ENCODE measurements around the gene PAPLN. TPM values are rescaled to one million over a fixed set of nuclear protein-coding genes. Genes with fewer than 3 reads are reported as not detected.

Gene PAPLN
- total RNA-seq, 1 donor from 2014 or later, result 1.2 TPM

DNA sequence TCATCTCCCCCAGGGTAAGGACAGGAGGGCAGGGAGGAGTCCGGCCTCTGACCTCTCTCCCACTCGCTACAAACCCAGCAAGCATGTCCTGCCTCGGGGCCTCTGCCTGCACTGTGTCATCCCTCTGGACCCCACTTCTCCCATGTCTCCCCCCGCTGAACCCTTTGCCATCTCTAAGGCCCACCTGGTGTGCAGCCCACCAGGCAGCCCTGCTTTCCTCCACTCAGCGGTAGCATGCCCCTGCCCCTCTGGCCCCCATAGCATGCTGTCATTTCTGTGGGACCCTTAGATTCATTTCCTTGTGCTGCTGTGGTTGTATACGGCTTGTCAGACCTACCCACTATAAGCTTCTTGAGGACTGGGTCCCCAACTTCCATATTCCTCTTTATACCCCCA, 17.7 kb downstream of the PAPLN start:
- Histone ChIP-seq H3K4me3 (no peak overlapping the region), H3K9me3 (replicated peaks) (no peaks in the 10 kb centered on the region), H3K36me3 (no peaks in the 10 kb centered on the region), H3K27ac (replicated peaks) (no peak overlapping the region), H3K27me3 (ENCODE audit: low read depth) (no peaks in the 10 kb centered on the region), H3K4me1 (no peaks in the 10 kb centered on the region)
- TF ChIP-seq, protein P1, sequence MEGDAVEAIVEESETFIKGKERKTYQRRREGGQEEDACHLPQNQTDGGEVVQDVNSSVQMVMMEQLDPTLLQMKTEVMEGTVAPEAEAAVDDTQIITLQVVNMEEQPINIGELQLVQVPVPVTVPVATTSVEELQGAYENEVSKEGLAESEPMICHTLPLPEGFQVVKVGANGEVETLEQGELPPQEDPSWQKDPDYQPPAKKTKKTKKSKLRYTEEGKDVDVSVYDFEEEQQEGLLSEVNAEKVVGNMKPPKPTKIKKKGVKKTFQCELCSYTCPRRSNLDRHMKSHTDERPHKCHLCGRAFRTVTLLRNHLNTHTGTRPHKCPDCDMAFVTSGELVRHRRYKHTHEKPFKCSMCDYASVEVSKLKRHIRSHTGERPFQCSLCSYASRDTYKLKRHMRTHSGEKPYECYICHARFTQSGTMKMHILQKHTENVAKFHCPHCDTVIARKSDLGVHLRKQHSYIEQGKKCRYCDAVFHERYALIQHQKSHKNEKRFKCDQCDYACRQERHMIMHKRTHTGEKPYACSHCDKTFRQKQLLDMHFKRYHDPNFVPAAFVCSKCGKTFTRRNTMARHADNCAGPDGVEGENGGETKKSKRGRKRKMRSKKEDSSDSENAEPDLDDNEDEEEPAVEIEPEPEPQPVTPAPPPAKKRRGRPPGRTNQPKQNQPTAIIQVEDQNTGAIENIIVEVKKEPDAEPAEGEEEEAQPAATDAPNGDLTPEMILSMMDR (IDR thresholded peaks at IDR 0.05; ENCODE audit: borderline replicate concordance), result no peak
- intact Hi-C loops (cut with micrococcal nuclease), result no loop called here
- no peak for DNase-seq

DNA sequence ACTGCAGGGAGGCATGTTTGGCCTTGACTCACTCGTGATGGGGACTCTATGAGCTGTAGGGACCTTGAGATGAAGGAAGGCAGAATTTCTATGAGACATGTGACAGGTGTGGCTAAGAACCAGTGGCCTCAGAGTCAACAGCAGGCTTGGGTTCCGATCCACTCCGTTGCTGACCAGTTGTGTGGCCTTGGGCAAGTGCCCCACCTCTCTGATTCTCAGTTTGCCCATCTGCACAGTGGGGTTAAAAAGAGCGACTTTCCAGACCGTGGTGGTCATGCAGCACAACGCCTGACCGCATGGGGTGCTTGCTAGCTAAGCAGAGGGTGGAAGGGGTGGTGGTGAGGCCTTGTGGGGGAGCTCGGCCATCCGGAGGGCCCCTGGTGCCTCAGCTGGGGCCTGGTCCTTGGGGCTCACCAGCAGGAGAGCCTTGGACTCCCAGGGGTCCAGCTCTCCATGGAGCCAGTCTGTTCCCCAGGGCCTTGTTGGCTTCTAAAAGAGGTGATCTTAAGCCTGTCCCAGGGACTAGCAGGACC, 18.5 kb downstream of the PAPLN start:
- Histone ChIP-seq H3K4me1 (no peaks in the 10 kb centered on the region), H3K27ac (replicated peaks) (no peak overlapping the region), H3K9me3 (replicated peaks) (no peaks in the 10 kb centered on the region), H3K36me3 (no peaks in the 10 kb centered on the region), H3K4me3 (no peak overlapping the region), H3K27me3 (ENCODE audit: low read depth) (peaks cover 6% of the 10 kb centered on the region)
- TF ChIP-seq, protein P1 (IDR thresholded peaks at IDR 0.05; ENCODE audit: borderline replicate concordance), result no peak
- DNase-seq, result no peak
- intact Hi-C loops (cut with micrococcal nuclease), result no loop called here

DNA sequence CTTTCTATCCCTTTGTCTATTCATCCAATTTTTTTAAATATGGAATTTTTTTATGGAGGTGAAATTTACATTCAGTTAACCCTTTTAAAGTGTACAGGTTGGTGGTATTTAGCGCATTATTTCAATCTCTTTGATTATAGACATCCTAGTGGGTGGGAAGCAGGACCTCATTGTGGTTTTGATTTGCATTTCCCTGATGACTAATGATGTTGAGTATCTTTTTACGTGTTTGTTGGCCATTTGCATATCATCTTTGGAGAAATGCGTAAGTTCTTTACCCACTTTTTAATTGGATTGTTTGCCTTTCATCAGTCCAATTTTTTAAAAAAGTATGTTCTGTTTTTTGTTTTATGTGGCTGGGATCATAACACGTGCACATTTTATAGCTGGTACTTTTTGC, 20.8 kb downstream of the PAPLN start:
- no peaks in the 10 kb centered on the region for H3K36me3 ChIP-seq
- TF ChIP-seq, protein P1 (IDR thresholded peaks at IDR 0.05; ENCODE audit: borderline replicate concordance), result no peak
- no peak overlapping the region for H3K27ac ChIP-seq (replicated peaks)
- DNase-seq, result no peak
- H3K9me3 ChIP-seq (replicated peaks), result no peaks in the 10 kb centered on the region
- intact Hi-C loops (cut with micrococcal nuclease), result no loop called here
- no peak overlapping the region for H3K4me3 ChIP-seq
- H3K27me3 ChIP-seq (ENCODE audit: low read depth), result peaks cover 17% of the 10 kb centered on the region
- no peaks in the 10 kb centered on the region for H3K4me1 ChIP-seq

DNA sequence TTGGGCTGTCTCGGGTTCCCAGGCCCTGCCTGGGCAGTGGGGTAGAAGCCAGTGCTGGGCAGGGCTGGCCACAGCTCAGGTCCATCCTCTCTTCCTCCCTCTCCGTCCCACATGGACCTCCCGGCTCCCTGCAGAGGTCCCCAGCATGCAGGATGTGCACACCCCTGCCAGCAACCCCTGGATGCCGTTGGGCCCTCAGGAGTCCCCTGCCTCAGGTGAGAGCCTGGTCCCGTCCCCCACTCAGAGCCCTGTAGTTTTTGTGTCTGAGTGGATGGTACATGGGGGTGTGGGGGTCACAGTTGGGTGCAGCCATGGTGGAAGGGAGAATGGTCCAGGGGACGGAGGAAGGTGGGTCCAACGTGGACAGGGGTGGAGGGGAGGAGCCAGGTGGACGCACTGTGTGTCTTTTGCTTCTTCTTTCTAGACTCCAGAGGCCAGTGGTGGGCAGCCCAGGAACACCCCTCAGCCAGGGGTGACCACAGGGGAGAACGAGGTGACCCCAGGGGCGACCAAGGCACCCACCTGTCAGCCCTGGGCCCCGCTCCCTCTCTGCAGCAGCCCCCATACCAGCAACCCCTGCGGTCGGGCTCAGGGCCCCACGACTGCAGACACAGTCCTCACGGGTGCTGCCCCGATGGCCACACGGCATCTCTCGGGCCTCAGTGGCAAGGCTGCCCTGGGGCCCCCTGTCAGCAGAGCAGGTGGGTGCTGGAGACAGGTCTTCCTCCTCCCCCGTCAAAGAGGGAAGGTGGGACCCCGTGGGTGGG, 21.7 kb downstream of the PAPLN start:
- no peaks in the 10 kb centered on the region for H3K9me3 ChIP-seq (replicated peaks)

DNA sequence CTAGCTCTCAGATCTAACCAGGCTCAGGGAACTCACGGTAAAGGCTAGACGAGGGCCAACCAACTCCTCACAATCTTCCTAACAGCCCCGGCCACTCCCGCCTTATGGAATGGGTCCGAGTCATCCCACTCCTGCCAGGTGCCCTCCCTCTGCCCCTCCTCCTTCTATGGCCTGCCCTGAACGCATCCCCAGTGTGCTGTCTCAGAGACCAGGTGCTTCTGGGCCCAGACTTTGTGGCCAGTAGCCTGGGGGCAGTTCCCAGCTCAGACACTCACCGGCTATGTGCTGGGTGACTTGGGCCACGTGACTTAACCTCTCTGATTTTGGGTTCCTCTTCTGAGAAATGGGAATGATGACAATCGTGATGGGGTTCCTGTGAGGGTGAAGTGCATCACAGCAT, 22.5 kb downstream of the PAPLN start:
- TF ChIP-seq, protein P1 (IDR thresholded peaks at IDR 0.05; ENCODE audit: borderline replicate concordance), result no peak

More for the DNA sequence above, 21.7 kb downstream of the PAPLN start:
- intact Hi-C loops (cut with micrococcal nuclease), result no loop called here
- no peak for DNase-seq
- Histone ChIP-seq H3K4me1 (no peaks in the 10 kb centered on the region), H3K27me3 (ENCODE audit: low read depth) (peaks cover 17% of the 10 kb centered on the region), H3K36me3 (no peaks in the 10 kb centered on the region), H3K27ac (replicated peaks) (no peak overlapping the region), H3K4me3 (no peak overlapping the region)
- TF ChIP-seq, protein P1 (IDR thresholded peaks at IDR 0.05; ENCODE audit: borderline replicate concordance), result no peak

More for the DNA sequence above, 22.5 kb downstream of the PAPLN start:
- no peak for DNase-seq
- H3K36me3 ChIP-seq, result no peaks in the 10 kb centered on the region
- no peak overlapping the region for H3K27ac ChIP-seq (replicated peaks)
- H3K4me3 ChIP-seq, result no peak overlapping the region
- H3K9me3 ChIP-seq (replicated peaks), result no peaks in the 10 kb centered on the region
- H3K27me3 ChIP-seq (ENCODE audit: low read depth), result peaks cover 17% of the 10 kb centered on the region
- intact Hi-C loops (cut with micrococcal nuclease), result no loop called here
- H3K4me1 ChIP-seq, result no peaks in the 10 kb centered on the region

Data from left ventricle myocardium inferior (tissue), 1 donor.